Spleen (tissue), 7 donors: Measurements from ENCODE around the gene CACNA1D.

Source experiments
- CTCF ChIP-seq, 11 experiments: fragments of 200-600 bp in 7 of 11; fragments of 450-650 bp in 4 of 11; sonication (generic) in 4 of 11; IDR thresholded peaks in 8 of 11; conservative IDR thresholded peaks in 3 of 11; 1 replicate in 7 of 11; 2 replicates in 4 of 11; pipeline versions ENCODE4 v1.4.0 to v1.8.0; 2016 to 2021; ENCODE audit warnings: antibody characterized with exemption in 11 of 11, inconsistent platforms in 4 of 11, mild to moderate bottlenecking in 1 of 11
- POLR2A ChIP-seq, 3 donors: fragments of 450-650 bp; IDR thresholded peaks; one replicate each; pipeline ENCODE4 v1.5.1; 2017; ENCODE audit warnings: antibody characterized with exemption in 3 of 3, mild to moderate bottlenecking in 1 of 3
- POLR2AphosphoS5 ChIP-seq, 3 donors: sonication (generic); formaldehyde crosslinking; IDR thresholded peaks; one replicate each; pipeline ENCODE4 v1.5.1; 2017; ENCODE audit warnings: antibody characterized with exemption in 3 of 3
- donor health status: DM: no; HTN: no; CAD: no; lungs with moderate emphysema.
- donor health status: DM: no; HTN: no; CAD: no.
- donor health status: DM: no; HTN: no; CAD: no.

GRCh38 chr3:53819163-53819868, 324.9 kb downstream of the CACNA1D start:
- TF ChIP-seq CTCF (IDR thresholded peaks at IDR 0.05 in 8 of 11, conservative IDR thresholded peaks at IDR 0.05 in 3 of 11) (no peak), POLR2A (IDR thresholded peaks at IDR 0.05) (no peak), POLR2AphosphoS5 (IDR thresholded peaks at IDR 0.05) (no peak)
